ENCODE results near the gene CMAS.
"Not testable (repeated sequence)": the region's sequence is repeated elsewhere in the genome, so short reads cannot be mapped to it uniquely, and the experiment has no call there.

The CMAS gene

GRCh38 chr12:22046090-22046967 lies at the start of gene CMAS:
CMAS (plus strand) TSS chr12:22046218; CDS start chr12:22046304, 86 bp downstream.
- peak within 1 kb of the TSS; percentile 66 for H3K4me3 ChIP-seq (ENCODE audit: low read depth, low read length)

- H3K4me3 ChIP-seq (ENCODE audit: low read depth, low read length) = no peak overlapping the region
These were observed 47.7 kb upstream of the CMAS start for GRCh38 chr12:21998295-21998694.

GRCh38 chr12:21998782-21999181 lies 47.2 kb upstream of the CMAS start:
- no peak overlapping the region for H3K4me3 ChIP-seq (ENCODE audit: low read depth, low read length)

GRCh38 chr12:22002430-22002829 lies 43.6 kb upstream of the CMAS start:
- no peak overlapping the region for H3K4me3 ChIP-seq (ENCODE audit: low read depth, low read length)

- not testable (repeated sequence) for H3K4me3 ChIP-seq (ENCODE audit: low read depth, low read length)
These were observed 38.2 kb upstream of the CMAS start for GRCh38 chr12:22007794-22008193.

- no peak overlapping the region for H3K4me3 ChIP-seq (ENCODE audit: low read depth, low read length)
These were observed 37.8 kb upstream of the CMAS start for GRCh38 chr12:22008196-22008595.

GRCh38 chr12:22014041-22014782 lies 31.8 kb upstream of the CMAS start:
- no peak overlapping the region for H3K4me3 ChIP-seq (ENCODE audit: low read depth, low read length)

- no peak overlapping the region for H3K4me3 ChIP-seq (ENCODE audit: low read depth, low read length)
These were observed 31.3 kb upstream of the CMAS start for GRCh38 chr12:22014783-22015144.

- no peak overlapping the region for H3K4me3 ChIP-seq (ENCODE audit: low read depth, low read length)
These were observed 29.0 kb upstream of the CMAS start for GRCh38 chr12:22016982-22017381.

GRCh38 chr12:22018860-22019259 lies 27.2 kb upstream of the CMAS start:
- no peak overlapping the region for H3K4me3 ChIP-seq (ENCODE audit: low read depth, low read length)

GRCh38 chr12:22023489-22023888 lies 22.5 kb upstream of the CMAS start:
- H3K4me3 ChIP-seq (ENCODE audit: low read depth, low read length) = not testable (repeated sequence)

GRCh38 chr12:22029491-22029890 lies 16.5 kb upstream of the CMAS start:
- no peak overlapping the region for H3K4me3 ChIP-seq (ENCODE audit: low read depth, low read length)

- no peak overlapping the region for H3K4me3 ChIP-seq (ENCODE audit: low read depth, low read length)
These were observed 16.0 kb upstream of the CMAS start for GRCh38 chr12:22029991-22030390.

GRCh38 chr12:22032732-22033131 lies 13.3 kb upstream of the CMAS start:
- no peak overlapping the region for H3K4me3 ChIP-seq (ENCODE audit: low read depth, low read length)

GRCh38 chr12:22034709-22035506 lies 11.1 kb upstream of the CMAS start:
- no peak overlapping the region for H3K4me3 ChIP-seq (ENCODE audit: low read depth, low read length)

- H3K4me3 ChIP-seq (ENCODE audit: low read depth, low read length) = no peak overlapping the region
These were observed 8.1 kb upstream of the CMAS start for GRCh38 chr12:22037947-22038346.

GRCh38 chr12:22038734-22039133 lies 7.3 kb upstream of the CMAS start:
- no peak overlapping the region for H3K4me3 ChIP-seq (ENCODE audit: low read depth, low read length)

- no peak overlapping the region for H3K4me3 ChIP-seq (ENCODE audit: low read depth, low read length)
These were observed 6.7 kb upstream of the CMAS start for GRCh38 chr12:22039361-22039760.

- no peak overlapping the region for H3K4me3 ChIP-seq (ENCODE audit: low read depth, low read length)
These were observed 2.9 kb upstream of the CMAS start for GRCh38 chr12:22042976-22043669.

- no peak overlapping the region for H3K4me3 ChIP-seq (ENCODE audit: low read depth, low read length)
These were observed 2.1 kb upstream of the CMAS start for GRCh38 chr12:22043943-22044342.

- no peak overlapping the region for H3K4me3 ChIP-seq (ENCODE audit: low read depth, low read length)
These were observed 1.6 kb upstream of the CMAS start for GRCh38 chr12:22044391-22044790.

Measured in iPS-11a (cell line).